ENCODE data around the gene C14orf180. TPM values are rescaled to one million over a fixed set of nuclear protein-coding genes. Genes with fewer than 3 reads are reported as not detected.
"Not testable (repeated sequence)": the region's sequence is repeated elsewhere in the genome, so short reads cannot be mapped to it uniquely, and the experiment has no call there.

Gene C14orf180
- total RNA-seq, 6 experiments from 2014 or later: not detected

DNA sequence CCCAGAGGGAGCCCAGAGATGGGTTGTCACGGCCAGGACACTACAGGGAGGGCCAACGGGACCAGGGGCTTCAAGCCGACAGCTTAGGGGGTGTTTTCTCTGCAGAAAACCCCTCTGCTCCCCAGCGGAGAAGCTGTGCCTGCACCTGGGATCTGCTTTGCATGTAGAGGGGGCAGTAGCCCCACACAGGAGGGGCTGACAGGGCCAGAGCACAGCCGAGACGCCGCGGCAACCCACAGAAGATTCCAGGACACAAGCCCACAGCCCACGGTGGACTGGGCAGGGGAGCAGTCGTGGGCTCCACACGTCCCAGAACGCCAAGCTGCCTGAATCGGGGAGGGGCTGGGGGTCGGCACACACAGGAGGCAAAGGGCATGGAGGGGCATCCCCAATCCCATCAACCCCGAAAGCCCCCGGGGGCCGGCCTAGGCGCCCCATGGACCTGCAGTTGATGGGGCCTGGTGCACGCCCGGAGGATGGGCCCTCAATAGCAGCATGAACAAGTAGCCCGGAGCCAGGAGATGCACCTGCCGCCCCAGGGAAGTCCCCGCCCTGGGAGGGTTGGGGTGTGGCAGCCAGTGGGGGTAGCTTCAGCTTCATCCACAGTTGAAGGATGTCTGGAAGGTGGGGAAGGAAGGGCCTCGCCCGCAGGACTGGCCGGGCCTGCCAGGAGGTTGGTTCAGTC is 55.5 kb downstream of the C14orf180 start:
- H3K27ac Mint-ChIP-seq: no peak overlapping the region
- no peaks in the 10 kb centered on the region for H3K36me3 Mint-ChIP-seq (ENCODE audit: low read depth)
- no peak overlapping the region for H3K4me3 Mint-ChIP-seq
- H3K27me3 Mint-ChIP-seq (ENCODE audit: insufficient read depth): peaks cover 11% of the 10 kb centered on the region
- TF ChIP-seq, protein P1, sequence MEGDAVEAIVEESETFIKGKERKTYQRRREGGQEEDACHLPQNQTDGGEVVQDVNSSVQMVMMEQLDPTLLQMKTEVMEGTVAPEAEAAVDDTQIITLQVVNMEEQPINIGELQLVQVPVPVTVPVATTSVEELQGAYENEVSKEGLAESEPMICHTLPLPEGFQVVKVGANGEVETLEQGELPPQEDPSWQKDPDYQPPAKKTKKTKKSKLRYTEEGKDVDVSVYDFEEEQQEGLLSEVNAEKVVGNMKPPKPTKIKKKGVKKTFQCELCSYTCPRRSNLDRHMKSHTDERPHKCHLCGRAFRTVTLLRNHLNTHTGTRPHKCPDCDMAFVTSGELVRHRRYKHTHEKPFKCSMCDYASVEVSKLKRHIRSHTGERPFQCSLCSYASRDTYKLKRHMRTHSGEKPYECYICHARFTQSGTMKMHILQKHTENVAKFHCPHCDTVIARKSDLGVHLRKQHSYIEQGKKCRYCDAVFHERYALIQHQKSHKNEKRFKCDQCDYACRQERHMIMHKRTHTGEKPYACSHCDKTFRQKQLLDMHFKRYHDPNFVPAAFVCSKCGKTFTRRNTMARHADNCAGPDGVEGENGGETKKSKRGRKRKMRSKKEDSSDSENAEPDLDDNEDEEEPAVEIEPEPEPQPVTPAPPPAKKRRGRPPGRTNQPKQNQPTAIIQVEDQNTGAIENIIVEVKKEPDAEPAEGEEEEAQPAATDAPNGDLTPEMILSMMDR (IDR thresholded peaks at IDR 0.05): no peak
- no peaks in the 10 kb centered on the region for H3K9me3 Mint-ChIP-seq
- H3K4me1 Mint-ChIP-seq (ENCODE audit: low read depth): no peaks in the 10 kb centered on the region
- DNase-seq: no peak

DNA sequence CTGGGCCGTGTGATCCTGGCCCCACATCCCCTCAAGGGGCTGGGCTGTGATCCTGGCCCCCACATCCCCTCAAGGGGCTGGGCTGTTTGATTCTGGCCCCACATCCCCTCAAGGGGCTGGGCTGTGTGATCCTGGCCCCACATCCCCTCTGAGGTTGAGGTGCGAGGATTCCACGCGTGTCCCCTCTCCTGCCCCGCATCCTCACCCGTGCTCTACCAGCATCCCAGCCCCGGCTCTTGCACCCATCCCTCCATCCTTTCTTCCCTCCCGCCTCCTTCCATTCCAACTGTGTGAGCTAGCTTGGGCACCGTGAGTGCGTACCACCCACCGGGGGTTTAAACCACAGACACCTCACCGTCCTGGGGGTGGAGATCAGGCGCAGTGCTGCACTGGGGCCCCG is 56.2 kb downstream of the C14orf180 start:
- TF ChIP-seq, protein P1 (IDR thresholded peaks at IDR 0.05): no peak
- DNase-seq: no peak
- Mint-ChIP-seq H3K4me3 (no peak overlapping the region), H3K4me1 (ENCODE audit: low read depth) (no peaks in the 10 kb centered on the region), H3K9me3 (no peaks in the 10 kb centered on the region), H3K27ac (no peak overlapping the region), H3K36me3 (ENCODE audit: low read depth) (no peaks in the 10 kb centered on the region), H3K27me3 (ENCODE audit: insufficient read depth) (peaks cover 6% of the 10 kb centered on the region)

DNA sequence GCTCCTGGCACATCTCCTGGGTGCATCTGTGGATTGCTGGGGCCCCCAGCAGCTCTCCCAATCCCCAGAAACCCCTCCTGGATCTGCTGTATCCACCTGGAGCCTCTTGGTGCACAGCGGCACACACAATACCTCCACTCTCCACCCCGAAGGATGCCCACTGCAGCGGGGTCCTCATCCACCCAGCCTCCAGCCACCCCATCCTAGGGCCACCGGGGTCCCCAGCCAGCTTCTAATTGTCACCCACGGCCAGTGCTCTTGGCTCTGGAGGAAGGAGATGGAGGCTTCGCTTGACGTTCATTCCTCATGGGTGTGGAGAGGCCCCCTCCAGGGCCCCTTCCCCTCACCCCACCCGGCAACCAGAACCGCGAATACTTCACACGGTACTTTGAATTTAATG is 56.6 kb downstream of the C14orf180 start:
- TF ChIP-seq, protein P1 (IDR thresholded peaks at IDR 0.05): no peak
- Mint-ChIP-seq H3K27ac (no peak overlapping the region), H3K9me3 (no peaks in the 10 kb centered on the region), H3K4me1 (ENCODE audit: low read depth) (no peaks in the 10 kb centered on the region), H3K27me3 (ENCODE audit: insufficient read depth) (peaks cover 5% of the 10 kb centered on the region), H3K4me3 (no peak overlapping the region), H3K36me3 (ENCODE audit: low read depth) (no peaks in the 10 kb centered on the region)
- DNase-seq: no peak

DNA sequence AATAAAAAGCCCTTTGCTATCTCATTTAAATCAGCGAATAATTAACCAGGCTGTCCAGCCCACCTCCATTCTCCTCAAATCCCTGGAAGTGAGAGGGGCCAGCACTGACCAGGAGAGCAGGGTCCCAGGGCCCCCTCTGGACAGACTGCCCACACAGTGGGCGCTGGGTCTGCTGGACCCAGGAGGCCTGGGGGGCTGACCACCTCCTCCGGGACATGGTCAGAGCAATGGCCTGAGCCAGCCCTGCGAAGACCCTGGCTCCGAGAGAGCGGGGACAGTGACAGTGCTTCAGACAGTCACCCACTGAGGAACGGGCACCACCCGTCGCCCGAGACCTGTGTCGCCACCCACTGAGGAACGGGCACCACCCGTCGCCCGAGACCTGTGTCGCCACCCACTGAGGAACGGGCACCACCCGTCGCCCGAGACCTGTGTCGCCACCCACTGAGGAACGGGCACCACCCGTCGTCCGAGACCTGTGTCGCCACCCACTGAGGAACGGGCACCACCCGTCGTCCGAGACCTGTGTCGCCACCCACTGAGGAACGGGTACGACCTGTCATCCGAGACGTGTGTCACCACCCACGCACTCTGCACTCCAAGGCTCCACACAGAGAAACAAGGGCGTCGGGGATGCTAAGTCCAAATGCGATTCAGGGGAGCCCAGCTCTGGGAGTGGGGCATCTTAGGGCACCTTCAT is 57.4 kb downstream of the C14orf180 start:
- H3K4me3 Mint-ChIP-seq; H3K4me1 Mint-ChIP-seq (ENCODE audit: low read depth); H3K36me3 Mint-ChIP-seq (ENCODE audit: low read depth); H3K27me3 Mint-ChIP-seq (ENCODE audit: insufficient read depth); H3K27ac Mint-ChIP-seq; DNase-seq; H3K9me3 Mint-ChIP-seq: not testable (repeated sequence)

DNA sequence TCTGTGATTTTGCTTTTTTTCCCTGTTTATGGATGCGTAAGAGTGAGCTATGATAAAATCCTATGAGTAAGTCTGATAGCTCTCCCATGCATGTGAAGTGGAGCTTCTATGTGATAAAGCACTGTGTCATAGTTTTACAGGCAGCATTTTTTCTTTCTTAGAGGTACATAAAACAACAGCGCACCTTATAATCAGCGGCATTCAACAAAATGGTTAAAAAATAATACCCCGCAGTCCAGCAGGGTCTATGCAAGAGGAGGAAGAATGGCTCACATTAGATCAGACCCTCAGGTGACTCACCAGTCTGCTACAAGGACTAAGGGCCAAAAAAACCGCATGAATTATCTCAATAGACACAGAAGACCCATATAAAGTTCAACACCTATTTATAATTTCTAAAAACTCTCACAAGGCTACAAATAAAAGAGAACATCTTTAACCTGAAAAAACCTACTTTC is 58.0 kb downstream of the C14orf180 start:
- Mint-ChIP-seq H3K27me3 (ENCODE audit: insufficient read depth) (peaks cover 2% of the 10 kb centered on the region), H3K4me1 (ENCODE audit: low read depth) (no peaks in the 10 kb centered on the region), H3K27ac (no peak overlapping the region), H3K4me3 (no peak overlapping the region), H3K9me3 (no peaks in the 10 kb centered on the region), H3K36me3 (ENCODE audit: low read depth) (no peaks in the 10 kb centered on the region)
- no peak for DNase-seq
- TF ChIP-seq, protein P1 (IDR thresholded peaks at IDR 0.05): no peak

DNA sequence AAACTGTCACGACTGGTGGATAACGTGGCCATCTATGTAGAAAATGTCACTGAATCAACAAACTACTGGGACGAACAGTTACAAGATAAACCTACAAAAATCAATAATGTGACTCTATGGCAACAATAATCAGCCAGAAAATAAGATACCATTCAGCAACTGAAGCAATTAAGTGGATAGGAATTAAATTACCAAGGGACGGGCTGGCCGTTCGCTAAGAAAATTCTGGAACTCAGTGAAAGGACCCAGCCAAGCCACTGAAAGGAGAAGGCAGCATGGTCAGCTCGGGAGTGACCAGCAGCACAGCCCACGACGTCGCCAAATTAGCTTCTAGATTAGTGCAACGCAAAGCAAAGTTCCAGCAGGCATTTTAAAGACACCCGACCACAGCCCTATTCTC is 58.6 kb downstream of the C14orf180 start:
- Mint-ChIP-seq H3K4me3 (no peak overlapping the region), H3K4me1 (ENCODE audit: low read depth) (no peaks in the 10 kb centered on the region), H3K27ac (no peak overlapping the region), H3K9me3 (no peaks in the 10 kb centered on the region), H3K36me3 (ENCODE audit: low read depth) (no peaks in the 10 kb centered on the region), H3K27me3 (ENCODE audit: insufficient read depth) (peaks cover 3% of the 10 kb centered on the region; the same call in 1 of the 2 replicates)
- TF ChIP-seq, protein P1 (IDR thresholded peaks at IDR 0.05): no peak
- DNase-seq: no peak
